Measurements from ENCODE around the gene RAB11A.

DNA sequence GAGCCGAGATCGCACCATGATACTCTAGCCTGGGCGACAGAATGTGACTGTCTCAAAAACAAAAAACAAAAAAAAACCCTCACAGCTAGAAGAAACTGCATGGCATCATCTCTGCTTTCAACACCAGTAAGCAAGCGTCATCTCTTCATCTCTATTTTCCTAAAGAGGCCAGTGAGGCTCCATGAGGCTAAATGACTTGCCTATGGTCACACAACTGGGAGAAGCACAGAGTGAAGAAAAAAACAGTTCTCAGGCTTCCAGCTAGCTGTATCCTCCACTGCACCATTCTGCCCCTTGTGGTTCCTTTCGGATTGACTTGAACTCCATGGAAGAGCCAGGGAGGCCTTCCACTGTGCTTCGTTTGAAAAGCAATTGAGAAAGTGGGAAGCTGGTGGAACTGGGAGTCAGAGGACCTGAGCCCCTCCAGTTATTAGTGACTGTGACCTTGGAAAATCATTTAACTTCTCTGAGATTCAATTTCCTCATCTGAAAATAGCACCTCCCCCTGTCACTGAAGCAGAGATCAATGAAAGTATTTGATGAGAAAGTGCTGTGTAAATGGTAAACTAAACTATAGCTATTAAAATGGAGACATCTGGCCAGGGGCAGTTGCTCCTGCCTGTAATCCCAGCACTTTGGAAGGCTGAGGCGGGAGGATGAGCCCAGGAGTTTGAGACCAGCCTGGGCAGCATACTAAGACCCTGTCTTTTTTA is 45.1 kb upstream of the RAB11A start:
- TF ChIP-seq, protein P1, sequence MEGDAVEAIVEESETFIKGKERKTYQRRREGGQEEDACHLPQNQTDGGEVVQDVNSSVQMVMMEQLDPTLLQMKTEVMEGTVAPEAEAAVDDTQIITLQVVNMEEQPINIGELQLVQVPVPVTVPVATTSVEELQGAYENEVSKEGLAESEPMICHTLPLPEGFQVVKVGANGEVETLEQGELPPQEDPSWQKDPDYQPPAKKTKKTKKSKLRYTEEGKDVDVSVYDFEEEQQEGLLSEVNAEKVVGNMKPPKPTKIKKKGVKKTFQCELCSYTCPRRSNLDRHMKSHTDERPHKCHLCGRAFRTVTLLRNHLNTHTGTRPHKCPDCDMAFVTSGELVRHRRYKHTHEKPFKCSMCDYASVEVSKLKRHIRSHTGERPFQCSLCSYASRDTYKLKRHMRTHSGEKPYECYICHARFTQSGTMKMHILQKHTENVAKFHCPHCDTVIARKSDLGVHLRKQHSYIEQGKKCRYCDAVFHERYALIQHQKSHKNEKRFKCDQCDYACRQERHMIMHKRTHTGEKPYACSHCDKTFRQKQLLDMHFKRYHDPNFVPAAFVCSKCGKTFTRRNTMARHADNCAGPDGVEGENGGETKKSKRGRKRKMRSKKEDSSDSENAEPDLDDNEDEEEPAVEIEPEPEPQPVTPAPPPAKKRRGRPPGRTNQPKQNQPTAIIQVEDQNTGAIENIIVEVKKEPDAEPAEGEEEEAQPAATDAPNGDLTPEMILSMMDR (conservative IDR thresholded peaks at IDR 0.05; ENCODE audit: low read length) = peak; percentile 71
- no peak for TF ChIP-seq EZH2phosphoT487 (IDR thresholded peaks at IDR 0.05; ENCODE audit: borderline replicate concordance, low read depth, low read length)

Data from OCI-LY7 (cell line).